Stimulated activated CD4-positive, alpha-beta T cell treated with anti-CD3 and anti-CD28 coated beads, Interleukin-2, amount 100 ng/mL, for 48 hours (primary cell): ENCODE data around the gene PRMT5.

Experiments
- DNase-seq, 2 donors: peaks; one replicate each; pipeline ENCODE4 v3.0.0-alpha.2; 2020

PRMT5 gene

DNA sequence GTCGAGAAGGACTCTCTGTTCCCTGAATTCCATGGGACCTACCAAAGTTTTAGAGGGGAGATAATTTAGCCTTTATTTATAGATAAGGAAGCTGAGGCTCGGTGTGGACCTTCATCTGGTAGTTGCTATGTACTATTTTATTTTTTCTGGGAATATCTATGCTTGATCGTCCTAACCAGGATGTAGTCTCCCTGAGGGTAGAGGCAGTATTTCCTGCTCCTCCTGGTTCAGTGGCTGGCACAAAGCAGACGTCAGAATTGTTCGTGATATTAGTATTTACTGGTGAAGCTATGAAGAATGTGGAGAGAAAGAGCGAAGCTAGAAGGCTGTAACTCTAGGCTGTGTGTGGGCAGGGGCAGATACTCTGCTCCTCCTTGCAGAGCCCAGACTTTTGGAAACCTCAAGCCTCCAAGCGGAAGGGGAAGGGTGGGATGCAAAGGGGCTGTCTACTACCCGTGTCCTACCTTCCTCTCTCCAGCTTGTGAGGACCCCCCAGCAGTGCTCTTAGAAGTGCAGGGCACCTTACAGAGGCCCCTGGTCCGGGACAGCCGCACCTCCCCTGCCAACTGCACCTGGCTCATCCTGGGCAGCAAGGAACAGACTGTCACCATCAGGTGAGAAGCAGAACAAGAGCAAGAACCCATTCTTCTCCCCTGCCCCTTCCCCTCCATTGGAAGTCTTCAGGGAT lies 56.2 kb downstream of the PRMT5 start:
- no peak for DNase-seq

GRCh38 chr14:22872033-22872832 lies 56.9 kb downstream of the PRMT5 start:
- peak; percentile 73 for DNase-seq

DNA sequence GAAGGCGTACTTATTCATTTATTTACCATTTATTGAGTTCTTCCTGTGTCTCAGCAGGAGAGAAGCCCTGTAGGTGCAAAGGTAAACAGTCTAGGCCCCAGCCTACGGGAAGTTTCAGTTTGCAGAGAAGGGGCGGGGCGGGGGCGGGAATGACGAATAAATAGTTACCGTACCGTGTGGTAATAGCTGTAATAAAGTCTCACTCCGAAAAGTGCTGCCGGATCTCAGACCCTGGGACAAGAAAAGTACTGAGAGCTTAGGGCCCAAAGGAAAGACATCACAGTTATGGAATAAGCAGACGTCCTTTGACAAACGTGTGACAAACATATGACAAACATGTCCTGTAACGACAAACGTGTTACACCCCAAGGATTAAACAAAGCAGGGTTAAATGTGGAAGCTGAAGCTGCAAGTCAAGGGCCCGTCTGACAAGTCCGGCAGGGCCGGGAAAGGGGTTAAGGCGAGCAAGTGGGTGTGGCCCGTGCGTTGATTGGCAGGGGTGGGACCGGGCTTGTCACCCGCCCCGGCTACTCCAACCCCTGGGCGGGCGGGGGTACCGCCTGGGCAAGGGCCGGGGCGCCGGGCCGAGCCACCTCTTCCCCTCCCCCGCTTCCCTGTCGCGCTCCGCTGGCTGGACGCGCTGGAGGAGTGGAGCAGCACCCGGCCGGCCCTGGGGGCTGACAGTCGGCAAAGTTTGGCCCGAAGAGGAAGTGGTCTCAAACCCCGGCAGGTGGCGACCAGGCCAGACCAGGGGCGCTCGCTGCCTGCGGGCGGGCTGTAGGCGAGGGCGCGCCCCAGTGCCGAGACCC lies 57.7 kb downstream of the PRMT5 start, which contains the start of gene LRP10:
Gene LRP10 (plus strand): TSS at position 517 of the 809 bp plus-strand sequence. CDS start 564 bp downstream, outside the sequence.
- DNase-seq: peak; percentile 64 to 69

GRCh38 chr14:22870811-22871223 lies 58.4 kb downstream of the PRMT5 start:
- DNase-seq: no peak
